ENCODE data around the gene RAB3GAP1.
A peak's percentile ranks its signal among the peaks of the same experiment; 100 is the strongest.
"Not testable (repeated sequence)": the region's sequence is repeated elsewhere in the genome, so short reads cannot be mapped to it uniquely, and the experiment has no call there.

RAB3GAP1 gene

DNA sequence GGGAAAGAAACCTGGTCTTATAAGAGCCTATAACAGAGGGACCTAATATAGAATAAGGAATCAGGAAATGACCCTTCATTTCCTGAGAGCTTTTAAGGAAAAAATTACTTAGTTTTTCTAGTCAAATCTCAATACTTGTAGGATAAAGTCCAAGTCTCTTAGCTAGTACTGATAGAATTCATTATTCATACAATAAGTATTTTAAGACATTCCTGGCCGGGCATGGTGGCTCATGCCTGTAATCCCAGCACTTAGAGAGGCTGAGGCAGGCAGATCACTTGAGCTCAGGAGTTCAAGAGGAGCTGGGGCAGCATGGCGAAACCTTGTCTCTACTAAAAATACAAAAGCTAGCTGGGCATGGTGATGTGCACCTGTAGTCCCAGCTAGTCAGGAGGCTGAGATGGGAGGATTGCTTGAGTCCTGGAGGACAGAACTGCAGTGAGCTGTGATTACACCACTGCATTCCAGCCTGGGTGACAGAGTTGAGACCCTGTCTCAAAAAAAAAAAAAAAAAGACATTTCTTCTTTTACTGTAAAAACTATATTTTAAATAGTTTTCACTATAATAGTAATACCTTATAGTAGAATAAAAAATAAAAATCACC is 3.2 kb downstream of the RAB3GAP1 start:
- DNase-seq = peak; percentile 63

DNA sequence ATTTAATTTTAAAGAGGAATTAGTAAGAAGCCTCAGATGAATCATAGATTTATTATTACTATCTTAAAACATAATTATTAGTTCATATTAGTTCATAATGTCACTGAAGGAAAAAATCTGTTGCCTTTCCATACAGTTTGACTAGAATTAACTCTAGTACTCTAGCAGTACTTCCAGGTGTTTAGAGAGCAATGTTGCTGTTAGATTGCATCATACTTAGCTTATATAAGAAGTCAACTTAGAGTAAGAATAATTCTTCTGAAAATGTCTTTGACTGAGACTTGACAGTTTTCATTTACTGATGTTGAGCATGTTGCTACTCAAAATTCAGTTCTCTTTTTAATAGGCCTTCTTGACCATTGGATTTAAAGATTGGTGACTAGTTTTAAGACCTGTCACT is 4.7 kb downstream of the RAB3GAP1 start:
- DNase-seq = no peak

DNA sequence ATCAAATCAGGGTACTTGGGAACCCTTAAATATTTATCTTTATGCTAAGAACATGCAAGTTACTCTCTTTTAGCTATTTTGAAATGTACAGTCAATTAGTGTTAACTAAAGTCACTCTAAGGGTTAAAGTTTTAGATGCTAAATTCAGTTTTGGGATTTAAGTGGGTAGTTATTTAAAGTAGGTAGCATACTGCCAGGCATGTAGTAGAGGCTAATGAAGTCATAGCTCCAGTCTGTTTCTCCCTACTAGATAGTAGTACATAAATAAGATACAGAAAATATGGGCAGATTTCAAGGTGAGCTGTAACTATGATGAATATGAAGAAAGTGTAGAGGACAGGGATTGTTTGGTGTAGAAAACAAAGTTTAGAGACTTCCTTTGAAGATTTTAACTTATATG is 7.5 kb downstream of the RAB3GAP1 start:
- DNase-seq = no peak

DNA sequence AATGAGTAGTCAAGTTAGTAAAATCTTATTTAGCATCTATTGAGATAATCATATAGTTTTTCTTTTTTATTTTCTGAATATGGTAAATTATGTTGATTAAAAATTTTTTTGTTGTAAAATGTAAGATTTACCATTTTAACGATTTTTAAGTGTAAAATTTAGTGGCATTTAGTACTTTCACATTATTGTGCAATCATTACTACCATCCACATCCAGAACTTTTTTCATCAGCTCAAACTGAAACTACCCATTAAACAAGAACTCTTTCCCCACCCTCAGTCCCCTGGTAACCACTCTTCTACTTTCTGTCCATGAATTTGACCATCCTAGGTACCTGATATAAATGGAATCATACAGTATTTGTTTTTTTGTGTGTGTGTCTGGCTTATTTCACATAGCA is 11.1 kb downstream of the RAB3GAP1 start:
- no peak for DNase-seq

DNA sequence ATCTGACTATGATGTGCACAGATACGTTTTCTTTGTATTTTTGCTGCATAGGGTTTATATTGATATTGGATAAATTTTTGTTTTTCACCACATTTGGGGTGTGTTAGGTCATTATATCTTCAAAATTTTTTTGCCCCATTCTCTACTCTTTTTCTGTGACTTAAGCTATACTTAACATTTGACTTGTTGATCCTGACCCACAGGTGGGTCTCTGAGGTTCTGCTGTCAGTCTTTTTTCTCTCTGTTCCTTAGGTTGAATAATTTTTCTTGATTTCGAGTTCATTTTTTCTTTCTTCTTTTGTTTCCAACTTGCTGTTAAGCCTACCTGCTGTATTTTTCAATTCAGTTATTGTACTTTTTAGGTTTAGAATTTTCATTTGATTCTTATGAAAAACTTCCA is 12.1 kb downstream of the RAB3GAP1 start:
- no peak for DNase-seq

DNA sequence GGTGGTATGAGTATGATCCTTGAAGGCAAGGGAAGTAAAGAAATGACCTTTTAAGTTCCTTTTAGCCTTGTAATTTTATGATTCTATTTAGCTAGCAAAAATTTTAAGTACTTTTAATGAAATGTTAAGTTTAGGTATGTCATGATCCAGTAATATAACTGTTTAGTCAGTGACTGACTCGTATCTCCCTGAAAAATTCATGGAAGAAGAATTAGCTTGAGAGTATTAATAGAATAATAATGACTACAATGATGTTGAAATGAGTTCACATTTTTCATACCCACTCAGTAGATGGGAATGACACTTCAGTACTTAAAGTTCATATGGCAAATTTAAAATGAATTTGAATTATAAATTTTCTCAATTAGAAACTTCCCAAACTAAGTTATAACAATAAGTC is 14.6 kb downstream of the RAB3GAP1 start:
- no peak for DNase-seq

DNA sequence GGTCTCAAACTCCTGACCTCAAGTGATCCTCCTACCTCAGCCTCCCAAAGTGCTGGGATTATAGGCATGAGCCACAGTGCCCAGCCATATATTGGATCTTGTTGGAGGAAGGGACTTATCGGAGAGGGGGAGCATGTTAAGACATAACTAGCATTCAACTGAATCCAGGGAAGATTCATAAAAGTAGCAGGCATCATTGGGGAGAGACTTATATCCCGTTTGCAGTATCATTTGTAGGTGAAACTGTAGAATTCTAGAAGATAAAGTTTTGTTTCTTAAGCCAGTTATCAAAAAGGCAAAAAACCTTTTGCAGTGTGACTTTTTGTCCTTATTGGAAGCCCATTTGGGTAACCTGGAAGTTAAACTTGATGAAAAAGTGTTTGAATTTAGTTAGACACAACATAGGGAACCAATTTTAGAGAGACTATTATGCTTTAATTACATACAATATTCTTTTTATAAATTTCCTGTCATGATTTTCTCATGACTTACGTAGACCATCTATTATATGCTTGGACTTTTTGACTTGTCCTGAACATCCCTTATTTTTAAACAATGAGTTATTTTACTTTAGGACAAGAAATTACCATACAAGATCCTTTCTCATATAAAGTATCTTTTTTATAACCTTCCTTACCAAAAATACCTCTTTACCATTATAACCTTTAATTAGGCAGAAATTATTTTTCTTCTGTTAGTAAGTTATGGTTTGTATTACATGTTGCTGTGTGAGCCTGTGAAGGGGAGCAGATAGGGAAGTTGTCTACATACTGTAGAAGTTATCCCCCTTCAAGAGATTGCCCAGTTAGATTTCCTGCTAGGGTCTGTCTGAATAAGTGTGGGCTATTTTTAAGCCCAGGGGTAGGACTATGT is 20.3 kb downstream of the RAB3GAP1 start:
- no peak for DNase-seq

DNA sequence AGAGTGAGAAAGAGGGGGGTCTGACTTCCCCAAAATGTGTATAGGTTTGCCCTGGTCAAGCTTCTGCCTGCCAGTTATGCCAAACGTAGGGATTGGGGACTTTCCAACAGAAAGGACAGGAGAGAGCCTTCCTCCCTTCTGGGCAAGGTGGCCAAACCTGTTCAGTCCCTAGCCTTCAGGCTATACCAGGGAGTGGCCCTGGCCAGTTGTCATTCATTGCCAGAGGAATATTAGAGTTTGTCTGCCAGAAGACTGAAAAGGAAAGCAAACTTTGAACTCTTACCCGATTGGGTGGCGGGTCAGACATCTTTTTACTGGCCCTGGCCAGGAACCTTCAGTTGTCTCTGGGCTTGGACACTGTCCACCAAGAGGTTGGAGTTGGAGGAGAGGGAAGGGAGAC is 22.1 kb downstream of the RAB3GAP1 start:
- no peak for DNase-seq

DNA sequence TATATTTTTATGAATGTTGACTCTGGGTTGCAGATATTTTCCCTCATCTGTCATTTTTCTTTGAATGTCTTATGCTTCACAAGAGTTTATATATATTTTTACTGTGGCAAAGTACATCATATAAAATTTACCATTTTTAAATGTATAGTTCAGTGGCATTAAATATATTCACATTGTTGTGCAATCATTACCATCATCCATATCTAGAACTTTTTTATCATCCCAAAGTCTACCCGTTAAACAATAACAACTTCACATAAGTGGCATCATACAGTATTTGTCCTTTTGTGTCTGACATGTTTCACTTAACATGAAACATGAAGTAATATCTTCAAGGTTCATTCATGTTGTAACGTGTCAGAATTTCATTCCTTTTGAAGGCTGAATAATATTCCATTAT is 24.5 kb downstream of the RAB3GAP1 start:
- no peak for DNase-seq

DNA sequence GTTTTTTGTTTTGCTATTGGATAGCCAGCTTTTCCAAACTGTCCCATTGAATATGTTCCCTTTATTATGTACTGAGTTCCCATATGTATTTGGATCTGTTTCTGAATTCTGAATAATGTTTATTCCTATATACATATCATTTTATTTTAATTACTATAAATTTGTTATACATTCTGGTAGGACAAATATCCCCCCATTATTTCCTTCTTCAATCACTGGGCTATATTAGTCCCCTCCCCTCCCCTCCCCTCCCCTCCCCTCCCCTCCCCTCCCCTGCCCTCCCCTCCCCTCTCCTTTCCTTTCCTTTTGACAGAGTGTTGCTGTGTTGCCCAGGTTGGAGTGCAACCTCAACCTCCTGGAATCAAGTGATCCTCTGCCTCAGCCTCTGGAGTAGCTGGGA is 26.3 kb downstream of the RAB3GAP1 start:
- no peak for DNase-seq

DNA sequence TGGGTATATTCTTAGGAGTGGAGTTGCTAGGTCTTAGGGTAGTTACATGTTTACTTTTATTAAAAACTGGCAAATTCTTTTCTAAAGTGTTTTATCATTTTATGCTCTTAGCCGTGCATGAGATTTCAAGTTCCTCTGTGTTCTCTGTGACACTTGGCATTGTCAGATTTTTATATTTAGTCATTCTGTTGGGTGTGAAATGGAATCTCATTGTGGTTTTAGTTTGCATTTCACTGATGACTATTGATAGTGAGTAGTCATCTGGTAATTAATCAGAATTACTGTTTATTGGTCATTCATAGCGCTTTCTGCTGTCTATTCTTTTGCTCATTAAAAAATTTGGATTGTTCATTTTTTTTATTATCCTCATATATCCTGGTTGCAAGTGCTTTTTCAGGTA is 34.1 kb downstream of the RAB3GAP1 start:
- no peak for DNase-seq

DNA sequence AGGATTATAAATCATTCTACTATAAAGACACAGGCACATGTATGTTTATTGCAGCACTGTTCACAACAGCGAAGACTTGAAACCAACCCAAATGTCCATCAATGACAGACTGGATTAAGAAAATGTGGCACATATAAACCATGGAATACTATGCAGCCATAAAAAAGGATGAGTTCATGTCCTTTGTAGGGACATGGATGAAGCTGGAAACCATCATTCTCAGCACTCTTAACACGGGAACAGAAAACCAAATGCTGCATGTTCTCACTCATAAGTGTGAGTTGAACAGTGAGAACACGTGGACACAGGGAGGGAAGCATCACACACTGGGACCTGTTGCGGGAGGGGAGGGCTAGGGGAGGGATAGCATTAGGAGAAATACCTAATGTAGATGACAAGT is 37.5 kb downstream of the RAB3GAP1 start:
- DNase-seq = not testable (repeated sequence)

DNA sequence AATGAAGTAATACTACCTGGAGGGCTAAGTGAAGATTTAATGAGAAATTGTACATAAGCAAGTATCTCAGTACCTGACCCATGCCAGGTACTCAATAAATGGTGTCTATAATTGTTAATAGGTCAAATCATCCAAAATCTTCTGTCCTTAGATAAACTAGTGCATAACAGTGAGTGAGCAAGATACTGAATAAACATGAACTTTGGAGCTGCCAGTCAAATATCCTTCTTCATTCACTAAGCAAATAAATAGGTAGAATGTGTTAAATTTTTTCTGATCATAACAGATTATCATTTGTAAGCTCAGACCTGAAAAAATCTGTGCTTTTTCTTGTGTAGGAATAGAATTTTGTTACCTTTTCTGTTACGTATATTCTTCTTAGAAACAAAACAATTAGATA is 39.6 kb downstream of the RAB3GAP1 start:
- no peak for DNase-seq

DNA sequence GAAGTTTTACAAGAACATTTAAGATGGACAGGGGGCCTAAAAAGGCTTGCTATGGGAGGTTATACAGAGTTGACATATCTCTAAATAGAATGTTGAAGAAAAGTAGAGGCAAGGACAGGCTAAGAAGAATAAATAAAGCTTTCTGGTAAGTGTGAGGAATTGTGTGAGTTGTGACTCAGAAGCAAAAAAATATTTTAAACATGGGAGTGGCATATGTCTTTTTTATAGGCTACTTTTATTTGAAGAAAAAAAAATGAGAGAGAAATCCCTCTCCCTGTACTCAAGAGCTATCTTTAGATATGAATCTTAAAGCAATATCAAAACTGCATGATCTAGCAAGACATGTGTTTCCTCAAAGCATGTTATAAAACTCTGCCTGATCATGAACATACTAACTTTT is 41.1 kb downstream of the RAB3GAP1 start:
- DNase-seq = no peak

DNA sequence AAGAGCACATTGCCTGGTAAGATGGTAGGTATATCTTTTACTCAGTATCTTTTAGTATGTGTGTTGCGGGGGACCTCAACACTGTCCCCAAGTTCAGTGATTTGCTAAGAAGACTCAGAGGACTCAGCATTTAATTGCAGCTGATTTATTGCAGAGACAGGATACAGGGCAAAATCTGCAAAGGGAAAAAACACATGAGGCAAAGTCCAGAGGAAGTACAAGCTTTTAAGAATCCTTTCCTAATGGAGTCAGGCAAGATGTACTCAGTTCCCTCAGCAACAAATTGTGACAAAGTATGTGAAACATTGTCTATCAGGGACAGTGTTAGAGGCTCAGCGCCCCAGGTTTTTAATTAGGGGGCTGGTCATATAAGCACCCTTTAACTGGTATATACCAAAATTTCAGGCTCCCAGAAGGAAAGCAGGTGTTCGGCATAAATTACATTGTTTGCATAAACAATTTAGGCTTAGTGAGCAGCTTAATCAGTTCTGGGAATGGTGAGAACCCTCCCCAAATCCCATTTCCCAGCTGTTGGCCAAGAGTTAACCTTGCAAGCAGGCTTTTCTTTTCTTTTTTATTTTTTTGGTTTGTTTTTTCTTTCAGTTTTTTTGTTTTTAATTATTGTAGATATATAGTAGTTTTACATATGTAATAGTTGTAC is 41.7 kb downstream of the RAB3GAP1 start:
- no peak for DNase-seq

DNA sequence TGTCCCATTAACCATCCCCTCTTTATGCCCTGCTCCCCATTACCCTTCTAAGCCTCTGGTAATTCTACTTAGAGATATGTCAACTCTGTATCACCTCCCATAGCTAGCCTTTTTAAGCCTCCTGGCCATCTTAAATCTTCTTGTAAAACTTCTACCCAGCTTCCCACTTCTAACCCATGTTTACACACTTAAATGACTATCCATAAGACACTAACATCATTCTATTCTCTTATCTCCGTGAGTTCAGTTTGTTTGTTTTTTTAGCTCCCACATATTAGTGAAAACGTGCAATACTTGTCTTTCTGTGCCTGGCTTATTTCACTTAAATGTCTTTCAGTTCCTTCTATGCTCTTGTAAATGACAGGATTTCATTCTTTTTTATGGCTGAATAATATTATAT is 42.4 kb downstream of the RAB3GAP1 start:
- DNase-seq = no peak

DNA sequence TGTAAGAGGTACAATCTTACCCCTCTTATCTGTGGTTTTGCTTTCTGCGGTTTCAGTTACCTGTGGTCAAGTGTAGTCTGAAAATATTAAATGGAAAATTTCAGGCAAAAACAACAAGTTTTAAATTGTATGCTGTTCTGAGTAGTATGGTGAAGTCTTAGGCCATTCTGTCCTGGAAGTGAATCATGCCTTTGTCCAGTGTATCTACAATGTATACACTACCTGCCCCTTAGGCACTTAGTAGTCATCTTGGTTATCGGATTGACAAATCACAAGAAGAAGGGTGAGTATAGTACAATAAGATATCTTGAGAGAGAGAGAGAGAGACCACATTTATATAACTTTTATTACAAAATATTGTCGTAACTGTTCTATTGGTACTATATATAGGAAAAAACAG is 43.5 kb downstream of the RAB3GAP1 start:
- peak; percentile 45 for DNase-seq

DNA sequence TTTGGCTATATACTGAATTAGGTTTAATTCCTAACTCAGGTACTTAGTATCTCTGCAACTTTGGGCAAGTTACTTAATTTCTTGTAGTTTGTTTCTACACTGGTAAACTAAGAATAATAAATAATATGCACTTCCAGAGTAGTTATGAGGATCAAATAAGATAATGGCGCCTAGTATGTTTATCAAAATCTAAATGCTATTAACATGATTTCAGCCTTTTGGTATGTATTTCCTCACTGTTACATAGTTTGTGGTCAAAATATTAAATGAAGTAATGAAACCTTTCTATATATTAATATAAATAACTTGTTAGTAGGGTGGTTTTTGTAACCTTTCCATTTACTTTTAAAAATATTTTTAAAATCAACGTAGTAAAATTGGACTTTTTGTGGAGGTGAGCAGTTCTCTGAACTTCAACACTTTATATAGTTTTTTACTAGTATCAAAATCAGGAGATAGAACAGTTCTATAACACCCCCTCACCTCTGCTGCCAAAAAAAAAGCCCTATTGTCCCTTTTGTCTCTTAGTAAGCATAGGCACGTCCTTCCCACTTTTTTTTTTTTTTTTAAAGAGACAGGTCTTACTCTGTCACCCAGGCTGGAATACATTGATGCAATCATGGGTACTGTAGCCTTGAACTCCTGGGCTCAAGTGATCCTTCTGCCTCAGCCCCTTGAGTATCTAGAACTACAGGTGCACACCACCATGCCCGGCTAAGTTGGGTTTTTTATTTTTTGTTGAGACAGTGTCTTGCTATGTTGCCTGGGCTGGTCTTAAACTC is 44.8 kb downstream of the RAB3GAP1 start:
- DNase-seq = peak; percentile 48

DNA sequence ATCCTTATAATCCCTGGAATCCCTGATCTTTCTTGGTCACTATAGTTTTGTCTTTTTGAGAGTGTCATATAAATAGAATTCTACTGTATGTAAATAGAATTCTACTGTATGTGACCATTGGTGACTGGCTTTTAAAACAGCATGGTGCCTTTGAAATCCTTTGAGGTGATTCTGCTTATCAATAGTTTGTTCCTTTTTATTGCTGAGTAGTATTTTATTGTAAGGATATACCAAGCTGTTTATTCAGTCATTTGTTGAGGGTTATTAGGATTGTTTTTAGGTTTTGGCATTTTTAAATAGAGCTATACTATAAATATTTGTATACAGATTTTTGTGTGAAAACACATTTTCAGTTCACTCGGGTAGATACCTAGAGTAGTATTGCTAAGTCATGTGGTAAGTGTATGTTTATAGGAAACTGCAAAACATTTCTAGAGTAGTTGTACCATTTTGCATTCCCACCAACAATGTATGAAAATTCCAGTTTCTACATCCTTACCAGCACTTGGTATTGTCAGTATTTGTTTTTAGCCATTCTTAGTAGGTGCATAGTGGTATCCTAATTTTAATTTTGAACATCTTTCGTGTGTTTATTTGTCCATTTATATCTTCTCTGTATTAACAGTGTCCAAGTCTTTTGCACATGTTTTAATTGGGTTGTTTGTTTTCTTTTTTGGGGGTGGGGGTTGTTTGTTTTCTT is 45.6 kb downstream of the RAB3GAP1 start:
- DNase-seq = no peak

DNA sequence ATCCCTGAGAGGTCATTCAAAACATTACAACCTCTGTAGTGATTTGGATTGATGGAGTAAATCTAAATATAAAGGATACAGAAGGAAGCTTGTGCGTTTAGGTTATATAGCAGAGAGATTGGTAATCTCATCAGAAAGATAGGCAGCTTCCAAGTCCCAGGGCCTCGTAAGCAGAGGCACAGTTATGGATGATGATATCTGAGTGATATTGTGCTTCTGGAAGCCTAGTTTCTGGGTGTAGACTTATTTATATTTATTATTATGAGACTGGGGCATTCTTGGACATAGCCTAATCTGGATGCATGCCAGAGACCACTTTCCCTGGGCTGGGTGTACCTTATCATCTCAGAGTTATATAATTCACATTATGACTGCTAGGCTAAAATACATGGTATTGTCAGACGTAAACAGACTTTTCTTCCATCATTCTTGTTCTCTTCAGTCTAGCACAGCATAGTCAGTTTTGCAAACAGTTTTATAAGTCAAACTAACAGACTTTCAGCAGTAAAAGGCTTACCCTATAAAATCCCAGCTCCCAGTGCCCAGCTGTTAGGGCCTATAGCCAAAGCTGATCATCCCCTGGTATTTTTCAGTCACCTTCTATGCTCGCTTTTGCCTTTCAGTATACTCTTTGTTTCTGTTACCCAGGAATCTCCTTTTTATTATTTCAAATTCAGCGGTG is 47.9 kb downstream of the RAB3GAP1 start:
- DNase-seq = no peak

DNA sequence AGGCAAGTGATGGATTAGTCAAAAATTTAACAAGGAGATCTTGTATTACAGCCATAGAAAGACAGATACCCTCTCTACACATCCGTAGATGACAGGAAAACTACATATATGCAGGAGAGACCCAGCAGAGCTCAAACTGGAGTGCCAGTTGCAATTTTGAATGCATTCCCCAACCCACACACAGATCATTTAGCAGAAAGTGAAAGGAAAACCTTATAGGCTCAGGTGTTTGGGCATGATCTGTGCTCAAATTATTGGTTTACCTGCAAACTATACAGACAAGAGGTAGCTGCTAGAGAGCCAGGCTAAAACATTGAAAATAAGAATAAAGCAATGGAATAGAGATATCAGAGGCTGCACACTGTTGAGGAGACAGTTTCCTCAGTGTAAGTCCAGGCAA is 51.8 kb downstream of the RAB3GAP1 start:
- no peak for DNase-seq
